Spinal cord (tissue), 10 donors: ENCODE data around the gene USP25. TPM values are rescaled to one million over a fixed set of nuclear protein-coding genes. Genes with fewer than 3 reads are reported as not detected.
A peak's percentile ranks its signal among the peaks of the same experiment; 100 is the strongest.

Experiments used
- DNase-seq, 6 donors: peaks; one replicate each; pipeline versions ENCODE4 v3.0.0 to v3.0.0-alpha.2; 2013 to 2015; ENCODE audit warnings: low spot score in 6 of 6, low read depth in 4 of 6
- H3K27ac ChIP-seq: one replicate; pipeline ENCODE4 v1.5.1; 2013; ENCODE audit warnings: low read depth, low read length, control low read depth
- H3K27me3 ChIP-seq: one replicate; pipeline ENCODE4 v1.6.1; 2013; ENCODE audit warnings: low read length; ENCODE audit not compliant: control insufficient read depth, insufficient read depth
- H3K36me3 ChIP-seq: one replicate; pipeline ENCODE4 v1.6.1; 2013; ENCODE audit warnings: low read length; ENCODE audit not compliant: control insufficient read depth, insufficient read depth
- H3K4me1 ChIP-seq: one replicate; pipeline ENCODE4 v1.6.1; 2013; ENCODE audit warnings: low read length; ENCODE audit not compliant: control insufficient read depth, insufficient read depth
- H3K4me3 ChIP-seq: one replicate; pipeline ENCODE4 v1.5.1; 2013; ENCODE audit warnings: low read depth, low read length, control low read depth
- H3K9me3 ChIP-seq: one replicate; pipeline ENCODE4 v1.6.1; 2013; ENCODE audit warnings: low read length; ENCODE audit not compliant: control insufficient read depth, insufficient read depth
- WGBS: methylation state at CpG from one replicate; pipeline ENCODE4 v1.1.5; 2013; ENCODE audit warnings: missing lambda C conversion rate; ENCODE audit not compliant: insufficient coverage; 5-methylcytosine and 5-hydroxymethylcytosine counted together
- polyA plus RNA-seq, 2 donors: library from polyadenylated mRNA; unstranded; fragments of 120-200 nt; gene quantifications; one replicate each; pipeline ENCODE4 v1.2.1, GENCODE V29; 2013; ENCODE audit not compliant: insufficient read length in 2 of 2
- total RNA-seq, 2 donors: library from RNA; depleted of rRNA in 1 of 2; stranded (reverse); fragments of 120-200 nt in 1 of 2; fragments of >200 nt in 1 of 2; gene quantifications; one replicate each; pipeline versions ENCODE4 v1.2.3 to v1.2.4, GENCODE V29; 2013 to 2014
- donor health status: healthy.

USP25 gene
- total and polyA plus RNA-seq, 4 donors: 27.5 to 87.9 (median 52.8) TPM

GRCh38 chr21:15896501-15896900 is 166.7 kb downstream of the USP25 start:
- 95% methylated on average over 3 of the region's 4 CpGs for WGBS
- Histone ChIP-seq H3K4me3 (no peak overlapping the region), H3K27me3 (no peaks in the 10 kb centered on the region), H3K9me3 (no peaks in the 10 kb centered on the region), H3K27ac (no peak overlapping the region), H3K36me3 (no peaks in the 10 kb centered on the region), H3K4me1 (no peaks in the 10 kb centered on the region)
- DNase-seq: no peak

GRCh38 chr21:15904389-15904788 is 174.6 kb downstream of the USP25 start:
- Histone ChIP-seq H3K36me3 (no peaks in the 10 kb centered on the region), H3K27me3 (no peaks in the 10 kb centered on the region), H3K4me1 (no peaks in the 10 kb centered on the region), H3K9me3 (peaks cover 3% of the 10 kb centered on the region), H3K4me3 (no peak overlapping the region), H3K27ac (no peak overlapping the region)
- no peak for DNase-seq
- 95% methylated on average over 8 of the region's 8 CpGs for WGBS

- no peak for DNase-seq
- 96% methylated on average over 6 of the region's 6 CpGs for WGBS
- Histone ChIP-seq H3K27ac (no peak overlapping the region), H3K9me3 (no peaks in the 10 kb centered on the region), H3K27me3 (no peaks in the 10 kb centered on the region), H3K4me1 (no peaks in the 10 kb centered on the region), H3K4me3 (no peak overlapping the region), H3K36me3 (no peaks in the 10 kb centered on the region)
Measured at GRCh38 chr21:15908187-15908586, 178.4 kb downstream of the USP25 start.

GRCh38 chr21:15928196-15928595 is 198.4 kb downstream of the USP25 start:
- Histone ChIP-seq H3K36me3 (no peaks in the 10 kb centered on the region), H3K27ac (no peak overlapping the region), H3K27me3 (no peaks in the 10 kb centered on the region), H3K4me1 (peaks cover 3% of the 10 kb centered on the region), H3K9me3 (no peaks in the 10 kb centered on the region), H3K4me3 (no peak overlapping the region)
- WGBS: 38% methylated on average over 2 of the region's 2 CpGs
- DNase-seq: peak in 2 of 6 donors; percentile 11 to 74

GRCh38 chr21:15928686-15929425 is 199.1 kb downstream of the USP25 start:
- Histone ChIP-seq H3K27me3 (no peaks in the 10 kb centered on the region), H3K4me3 (no peak overlapping the region), H3K36me3 (no peaks in the 10 kb centered on the region), H3K9me3 (no peaks in the 10 kb centered on the region), H3K4me1 (peaks cover 3% of the 10 kb centered on the region), H3K27ac (no peak overlapping the region)
- whole genome bisulfite sequencing: no CpG with 5 or more reads among the region's 4 CpGs
- no peak for DNase-seq

GRCh38 chr21:15929536-15929935 is 199.8 kb downstream of the USP25 start:
- H3K4me3 ChIP-seq: no peak overlapping the region
- no peaks in the 10 kb centered on the region for H3K27me3 ChIP-seq
- H3K36me3 ChIP-seq: no peaks in the 10 kb centered on the region
- H3K4me1 ChIP-seq: peaks cover 3% of the 10 kb centered on the region
- no peak for DNase-seq
- H3K27ac ChIP-seq: no peak overlapping the region
- H3K9me3 ChIP-seq: no peaks in the 10 kb centered on the region
- WGBS: no CpG with 5 or more reads among the region's 1 CpG
